Ishikawa (cell line): ENCODE results near the gene OPCML.

ENCODE experiments used
- CREB1 ChIP-seq: IDR thresholded peaks from 2 replicates; pipeline ENCODE4 v1.6.1; 2012; ENCODE audit warnings: low read depth
- EP300 ChIP-seq: IDR thresholded peaks from 2 replicates; pipeline ENCODE4 v1.6.1; 2012; ENCODE audit warnings: borderline replicate concordance
- FOXM1 ChIP-seq: IDR thresholded peaks from 2 replicates; pipeline ENCODE4 v1.6.1; 2012; ENCODE audit warnings: low read depth, borderline replicate concordance
- MAX ChIP-seq: IDR thresholded peaks from 2 replicates; pipeline ENCODE4 v1.6.1; 2012
- NFIC ChIP-seq: IDR thresholded peaks from 2 replicates; pipeline ENCODE4 v1.6.1; 2012
- RAD21 ChIP-seq: IDR thresholded peaks from 2 replicates; pipeline ENCODE4 v1.6.1; 2012; ENCODE audit warnings: low read depth
- REST ChIP-seq: IDR thresholded peaks from 2 replicates; pipeline ENCODE4 v1.6.1; 2012; ENCODE audit warnings: low read depth, mild to moderate bottlenecking
- TAF1 ChIP-seq: IDR thresholded peaks from 2 replicates; pipeline ENCODE4 v1.6.1; 2012; ENCODE audit warnings: low read depth, mild to moderate bottlenecking
- TCF12 ChIP-seq: IDR thresholded peaks from 2 replicates; pipeline ENCODE4 v1.6.1; 2012; ENCODE audit warnings: low read depth
- TEAD4 ChIP-seq: IDR thresholded peaks from 2 replicates; pipeline ENCODE4 v1.6.1; 2012
- USF1 ChIP-seq: IDR thresholded peaks from 2 replicates; pipeline ENCODE4 v1.6.1; 2012
- YY1 ChIP-seq: IDR thresholded peaks from 2 replicates; pipeline ENCODE4 v1.6.1; 2012; ENCODE audit warnings: low read depth
- ZBTB7A ChIP-seq: IDR thresholded peaks from 2 replicates; pipeline ENCODE4 v1.6.1; 2012; ENCODE audit warnings: low read depth

GRCh38 chr11:132692891-132693290 is 839.4 kb downstream of the OPCML start:
- TF ChIP-seq MAX (no peak), YY1 (no peak), REST (no peak), EP300 (no peak), USF1 (no peak), RAD21 (no peak), NFIC (no peak), TAF1 (no peak), CREB1 (no peak), TCF12 (no peak), FOXM1 (no peak), ZBTB7A (no peak), TEAD4 (no peak)
